ENCODE results near the gene SNORC.
"Not testable (repeated sequence)": the region's sequence is repeated elsewhere in the genome, so short reads cannot be mapped to it uniquely, and the experiment has no call there.

The SNORC gene

GRCh38 chr2:232894251-232894650, 24.2 kb downstream of the SNORC start:
- in situ Hi-C loops (cut with MboI; ENCODE audit: low sequenced_read_pairs) = no loop called here

- in situ Hi-C loops (cut with MboI; ENCODE audit: low sequenced_read_pairs) = no loop called here
Measured at GRCh38 chr2:232894746-232895145, 24.7 kb downstream of the SNORC start.

- in situ Hi-C loops (cut with MboI; ENCODE audit: low sequenced_read_pairs) = no loop called here
Measured at GRCh38 chr2:232896111-232896510, 26.0 kb downstream of the SNORC start.

- in situ Hi-C loops (cut with MboI; ENCODE audit: low sequenced_read_pairs) = no loop called here
Measured at GRCh38 chr2:232896720-232897597, 26.9 kb downstream of the SNORC start.

- in situ Hi-C loops (cut with MboI; ENCODE audit: low sequenced_read_pairs) = no loop called here
Measured at GRCh38 chr2:232897598-232898408, 27.7 kb downstream of the SNORC start.

GRCh38 chr2:232898592-232899543, 28.8 kb downstream of the SNORC start:
- in situ Hi-C loops (cut with MboI; ENCODE audit: low sequenced_read_pairs) = no loop called here

- in situ Hi-C loops (cut with MboI; ENCODE audit: low sequenced_read_pairs) = no loop called here
Measured at GRCh38 chr2:232900811-232901735, 31.0 kb downstream of the SNORC start.

GRCh38 chr2:232901736-232902578, 31.9 kb downstream of the SNORC start:
- in situ Hi-C loops (cut with MboI; ENCODE audit: low sequenced_read_pairs) = no loop called here

GRCh38 chr2:232903989-232904388, 33.9 kb downstream of the SNORC start:
- in situ Hi-C loops (cut with MboI; ENCODE audit: low sequenced_read_pairs) = no loop called here

GRCh38 chr2:232906867-232907717, 37.0 kb downstream of the SNORC start:
- in situ Hi-C loops (cut with MboI; ENCODE audit: low sequenced_read_pairs) = not testable (repeated sequence)

- in situ Hi-C loops (cut with MboI; ENCODE audit: low sequenced_read_pairs) = not testable (repeated sequence)
Measured at GRCh38 chr2:232907718-232908085, 37.6 kb downstream of the SNORC start.

GRCh38 chr2:232908695-232909094, 38.6 kb downstream of the SNORC start:
- in situ Hi-C loops (cut with MboI; ENCODE audit: low sequenced_read_pairs) = no loop called here

GRCh38 chr2:232910376-232910775, 40.3 kb downstream of the SNORC start:
- in situ Hi-C loops (cut with MboI; ENCODE audit: low sequenced_read_pairs) = no loop called here

GRCh38 chr2:232911712-232912277, 41.7 kb downstream of the SNORC start:
- in situ Hi-C loops (cut with MboI; ENCODE audit: low sequenced_read_pairs) = no loop called here

GRCh38 chr2:232913903-232914302, 43.8 kb downstream of the SNORC start:
- in situ Hi-C loops (cut with MboI; ENCODE audit: low sequenced_read_pairs) = no loop called here

- in situ Hi-C loops (cut with MboI; ENCODE audit: low sequenced_read_pairs) = no loop called here
Measured at GRCh38 chr2:232919141-232919540, 49.1 kb downstream of the SNORC start.

GRCh38 chr2:232920055-232920454, 50.0 kb downstream of the SNORC start:
- in situ Hi-C loops (cut with MboI; ENCODE audit: low sequenced_read_pairs) = no loop called here

- in situ Hi-C loops (cut with MboI; ENCODE audit: low sequenced_read_pairs) = no loop called here
Measured at GRCh38 chr2:232920760-232921159, 50.7 kb downstream of the SNORC start.
